ENCODE results near the gene NEURL3. TPM values are rescaled to one million over a fixed set of nuclear protein-coding genes. Genes with fewer than 3 reads are reported as not detected.

NEURL3 gene
- total and polyA plus RNA-seq, 2 donors (not counting 3 experiments of a cell fraction or from before 2014, with no cell fraction given), result not detected

DNA sequence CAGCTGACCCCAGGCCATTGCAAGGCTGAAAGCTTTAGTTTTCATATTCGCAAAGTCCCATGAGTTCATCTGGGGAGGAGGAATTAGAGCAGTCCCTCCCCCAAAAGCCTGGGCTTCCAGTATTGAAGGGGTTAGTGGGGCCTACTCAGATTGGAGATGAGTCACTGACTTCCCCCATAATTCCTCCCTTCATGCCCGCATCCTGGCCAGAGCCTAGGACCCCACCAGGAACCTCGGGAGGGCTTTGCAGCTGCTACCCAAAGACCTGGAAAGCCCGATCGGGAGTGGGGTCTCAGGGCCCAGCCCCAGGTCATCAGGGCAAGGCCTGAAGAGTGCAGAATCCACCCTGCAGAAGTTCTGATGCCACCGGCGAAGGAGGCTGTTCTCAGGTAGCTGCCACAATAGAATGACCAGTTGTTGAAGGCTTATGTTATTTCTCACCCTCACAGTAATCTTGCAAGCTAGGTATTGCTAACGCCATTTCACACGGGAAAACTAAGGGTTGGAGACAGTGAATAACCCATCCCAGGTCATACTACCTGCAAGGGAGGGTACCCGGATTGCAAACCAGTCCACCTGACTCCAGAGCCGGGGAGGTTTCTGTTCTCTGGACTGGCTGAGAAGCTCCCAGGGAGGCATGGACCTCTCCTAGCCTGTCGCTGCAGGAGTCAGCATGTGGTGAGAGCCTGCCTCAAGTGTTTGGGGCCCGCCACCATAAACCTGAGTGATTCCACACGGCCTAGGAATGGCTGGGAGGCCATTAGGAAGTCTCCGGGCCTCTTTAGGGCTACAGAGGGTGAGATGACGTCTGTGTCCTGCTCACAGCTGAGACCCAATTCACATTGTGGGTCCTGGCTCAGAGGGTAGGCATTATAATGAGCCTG, 25.6 kb upstream of the NEURL3 start:
- intact Hi-C loops (cut with micrococcal nuclease), result no loop called here
- ChIA-PET POLR2A (no interaction called here), CTCF (interaction anchor here (0.7 to 3.8 kb wide), 3 partner anchors 20 to 23 kb away, joined by 3 to 33 read pairs (median 9); no protein-coding TSS in a partner anchor)
- Histone ChIP-seq H3K79me2 (ENCODE audit: control insufficient read depth, insufficient read depth, low read length) (no peaks in the 10 kb centered on the region), H3K9me3 (replicated peaks; ENCODE audit: control insufficient read depth, insufficient read depth, low read length) (no peaks in the 10 kb centered on the region), H3K9me1 (replicated peaks; ENCODE audit: control insufficient read depth, extremely low read depth, insufficient read depth, low read length) (no peaks in the 10 kb centered on the region), H2AFZ (ENCODE audit: low read depth, low read length) (peak overlapping the region; percentile 17), H3K4me2 (ENCODE audit: insufficient read depth, low read length) (no peak overlapping the region), H3K27me3 (ENCODE audit: control insufficient read depth in 2 of 2, insufficient read depth in 2 of 2, low read length in 2 of 2) (no peaks in the 10 kb centered on the region), H3K4me3 (replicated peaks in 1 of 3; ENCODE audit: insufficient read depth in 1 of 3, low read depth in 1 of 3, low read length in 3 of 3) (no peak overlapping the region), H4K20me1 (replicated peaks; ENCODE audit: control insufficient read depth, extremely low read depth, insufficient read depth, low read length) (no peaks in the 10 kb centered on the region), H3K36me3 (ENCODE audit: control insufficient read depth in 2 of 2, extremely low read depth in 1 of 2, insufficient read depth in 2 of 2, low read length in 2 of 2) (no peaks in the 10 kb centered on the region), H3K9ac (replicated peaks; ENCODE audit: extremely low read depth, insufficient read depth, low read length) (no peak overlapping the region), H3K4me1 (ENCODE audit: control insufficient read depth, extremely low read depth, insufficient read depth, low read length) (peaks cover 36% of the 10 kb centered on the region), H3K27ac (ENCODE audit: insufficient read depth, low read depth, low read length) (no peak overlapping the region)
- BruUV-seq (replicated peaks), result no TSS peak
- dilution Hi-C loops (cut with MboI; ENCODE audit: extremely low pct_ligation_motif_present, low sequenced_read_pairs), result no loop called here
- no peak for DNase-seq (ENCODE audit: low read depth, low spot score)
- peak; percentile 49 for TF ChIP-seq FOS (IDR thresholded peaks at IDR 0.05; ENCODE audit: borderline replicate concordance, insufficient read depth, low read length)
- no peak for TF ChIP-seq POLR2AphosphoS5 (IDR thresholded peaks at IDR 0.05; ENCODE audit: insufficient read depth, low read depth, low read length)
- peak; percentile 40 for TF ChIP-seq JUN (IDR thresholded peaks at IDR 0.05; ENCODE audit: borderline replicate concordance, insufficient read depth, insufficient read length, low read depth)
- peak; percentile 62 for FAIRE-seq

DNA sequence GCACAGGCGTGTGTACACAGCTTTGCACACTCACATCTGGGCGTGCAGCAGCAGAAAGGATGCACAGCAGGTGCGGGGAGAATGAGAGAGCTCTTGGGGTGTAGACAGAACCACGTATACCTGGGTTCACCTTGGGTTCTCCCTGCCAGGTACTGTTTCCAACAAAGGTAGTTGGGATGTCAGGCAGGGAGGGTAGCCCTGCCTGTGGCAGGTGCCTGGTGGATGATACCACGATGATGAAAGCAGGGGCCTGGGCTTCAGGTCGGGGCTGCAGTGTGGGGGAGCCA, 24.9 kb upstream of the NEURL3 start:
- FAIRE-seq, result no peak
- no peaks in the 10 kb centered on the region for H3K79me2 ChIP-seq (ENCODE audit: control insufficient read depth, insufficient read depth, low read length)
- POLR2A ChIA-PET, result no interaction called here

More for the DNA sequence above, 24.9 kb upstream of the NEURL3 start:
- Histone ChIP-seq H3K9me3 (replicated peaks; ENCODE audit: control insufficient read depth, insufficient read depth, low read length) (no peaks in the 10 kb centered on the region), H3K9me1 (replicated peaks; ENCODE audit: control insufficient read depth, extremely low read depth, insufficient read depth, low read length) (no peaks in the 10 kb centered on the region), H4K20me1 (replicated peaks; ENCODE audit: control insufficient read depth, extremely low read depth, insufficient read depth, low read length) (no peaks in the 10 kb centered on the region), H3K9ac (replicated peaks; ENCODE audit: extremely low read depth, insufficient read depth, low read length) (no peak overlapping the region), H3K4me1 (ENCODE audit: control insufficient read depth, extremely low read depth, insufficient read depth, low read length) (peaks cover 36% of the 10 kb centered on the region), H3K4me2 (ENCODE audit: insufficient read depth, low read length) (no peak overlapping the region), H3K4me3 (replicated peaks in 1 of 3; ENCODE audit: insufficient read depth in 1 of 3, low read depth in 1 of 3, low read length in 3 of 3) (no peak overlapping the region), H2AFZ (ENCODE audit: low read depth, low read length) (no peak overlapping the region), H3K36me3 (ENCODE audit: control insufficient read depth in 2 of 2, extremely low read depth in 1 of 2, insufficient read depth in 2 of 2, low read length in 2 of 2) (no peaks in the 10 kb centered on the region), H3K27me3 (ENCODE audit: control insufficient read depth in 2 of 2, insufficient read depth in 2 of 2, low read length in 2 of 2) (no peaks in the 10 kb centered on the region), H3K27ac (ENCODE audit: insufficient read depth, low read depth, low read length) (no peak overlapping the region)
- dilution Hi-C loops (cut with MboI; ENCODE audit: extremely low pct_ligation_motif_present, low sequenced_read_pairs) (no loop called here), intact Hi-C loops (cut with micrococcal nuclease) (no loop called here)
- CTCF ChIA-PET, result interaction anchor here (0.6 to 0.7 kb wide), 3 partner anchors 19 to 122 kb away, joined by 3 to 9 read pairs (median 3); no protein-coding TSS in a partner anchor
- no TSS peak for BruUV-seq (replicated peaks)
- no peak for TF ChIP-seq EZH2 (IDR thresholded peaks at IDR 0.05; ENCODE audit: borderline replicate concordance, low read depth, low read length, severe bottlenecking)
- TF ChIP-seq, protein P1, sequence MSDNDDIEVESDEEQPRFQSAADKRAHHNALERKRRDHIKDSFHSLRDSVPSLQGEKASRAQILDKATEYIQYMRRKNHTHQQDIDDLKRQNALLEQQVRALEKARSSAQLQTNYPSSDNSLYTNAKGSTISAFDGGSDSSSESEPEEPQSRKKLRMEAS (IDR thresholded peaks at IDR 0.05; ENCODE audit: insufficient read depth, insufficient read length), result no peak
- TF ChIP-seq, protein P2, sequence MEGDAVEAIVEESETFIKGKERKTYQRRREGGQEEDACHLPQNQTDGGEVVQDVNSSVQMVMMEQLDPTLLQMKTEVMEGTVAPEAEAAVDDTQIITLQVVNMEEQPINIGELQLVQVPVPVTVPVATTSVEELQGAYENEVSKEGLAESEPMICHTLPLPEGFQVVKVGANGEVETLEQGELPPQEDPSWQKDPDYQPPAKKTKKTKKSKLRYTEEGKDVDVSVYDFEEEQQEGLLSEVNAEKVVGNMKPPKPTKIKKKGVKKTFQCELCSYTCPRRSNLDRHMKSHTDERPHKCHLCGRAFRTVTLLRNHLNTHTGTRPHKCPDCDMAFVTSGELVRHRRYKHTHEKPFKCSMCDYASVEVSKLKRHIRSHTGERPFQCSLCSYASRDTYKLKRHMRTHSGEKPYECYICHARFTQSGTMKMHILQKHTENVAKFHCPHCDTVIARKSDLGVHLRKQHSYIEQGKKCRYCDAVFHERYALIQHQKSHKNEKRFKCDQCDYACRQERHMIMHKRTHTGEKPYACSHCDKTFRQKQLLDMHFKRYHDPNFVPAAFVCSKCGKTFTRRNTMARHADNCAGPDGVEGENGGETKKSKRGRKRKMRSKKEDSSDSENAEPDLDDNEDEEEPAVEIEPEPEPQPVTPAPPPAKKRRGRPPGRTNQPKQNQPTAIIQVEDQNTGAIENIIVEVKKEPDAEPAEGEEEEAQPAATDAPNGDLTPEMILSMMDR (IDR thresholded peaks at IDR 0.05; ENCODE audit: extremely low read depth in 1 of 2, insufficient read depth in 1 of 2, low read depth in 1 of 2, low read length in 2 of 2), result no peak
- TF ChIP-seq MYC (IDR thresholded peaks at IDR 0.05; ENCODE audit: low read depth, low read length), result no peak
- no peak for TF ChIP-seq GATA2 (IDR thresholded peaks at IDR 0.05; ENCODE audit: insufficient read depth, insufficient read length, low read depth, low read length)
- TF ChIP-seq JUN (IDR thresholded peaks at IDR 0.05; ENCODE audit: borderline replicate concordance, insufficient read depth, insufficient read length, low read depth), result no peak
- no peak for TF ChIP-seq POLR2A (IDR thresholded peaks at IDR 0.05; ENCODE audit: low read depth, low read length)
- TF ChIP-seq FOS (IDR thresholded peaks at IDR 0.05; ENCODE audit: borderline replicate concordance, insufficient read depth, low read length), result no peak
- TF ChIP-seq POLR2AphosphoS5 (IDR thresholded peaks at IDR 0.05; ENCODE audit: insufficient read depth, low read depth, low read length), result no peak
- DNase-seq (ENCODE audit: low read depth, low spot score), result no peak

Data from endothelial cell of umbilical vein (primary cell).